ENCODE data around the gene DIPK1B. TPM values are rescaled to one million over a fixed set of nuclear protein-coding genes. Genes with fewer than 3 reads are reported as not detected.

DIPK1B gene
- total RNA-seq, 1 donor from 2014 or later = 3.0 TPM

DNA sequence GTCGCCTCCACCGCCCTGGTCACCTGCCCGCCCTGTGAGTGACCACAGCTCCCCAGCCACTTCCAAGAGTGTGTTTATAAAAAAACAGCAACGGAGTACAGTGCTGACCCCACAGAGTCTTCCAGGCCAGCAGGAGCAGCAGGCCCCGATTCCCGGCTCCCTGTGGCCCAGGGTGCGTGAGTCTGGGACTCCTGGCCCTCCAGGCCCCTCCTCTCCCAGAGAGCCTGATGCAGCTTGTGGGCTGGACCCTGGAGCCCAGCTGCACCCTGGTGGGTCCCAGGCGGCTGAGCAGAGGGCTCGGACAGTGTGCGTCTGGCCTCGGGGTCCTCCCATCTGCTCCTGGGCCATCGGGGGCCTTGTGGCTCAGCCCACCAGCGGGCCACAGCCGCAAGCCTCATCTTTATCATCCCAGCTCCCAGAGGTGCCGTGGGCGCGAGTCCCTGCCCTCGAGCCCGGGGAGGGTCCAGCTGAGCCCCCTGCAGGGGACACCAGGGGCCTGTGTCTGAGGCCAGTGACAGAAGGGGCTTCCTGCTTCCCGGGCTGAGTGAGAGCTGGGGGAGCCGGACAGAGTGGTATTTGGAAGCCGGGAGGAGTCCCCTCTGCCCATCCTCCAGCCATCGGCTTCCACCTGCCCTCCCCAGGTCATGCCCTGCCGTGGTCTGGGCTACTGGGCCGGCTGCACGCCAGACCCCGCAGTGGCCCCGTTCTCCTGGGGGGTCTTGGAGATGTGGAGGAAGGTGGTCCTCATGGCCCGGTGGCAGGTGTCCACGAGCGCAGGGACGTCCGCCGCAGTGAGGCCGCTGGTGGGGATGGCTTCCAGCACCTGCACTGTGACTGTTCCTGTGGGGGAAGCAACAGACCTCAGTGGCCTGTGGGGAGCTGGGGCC lies 39.0 kb upstream of the DIPK1B start:
- ATAC-seq (no peak), DNase-seq (ENCODE audit: low spot score) (no peak)

DNA sequence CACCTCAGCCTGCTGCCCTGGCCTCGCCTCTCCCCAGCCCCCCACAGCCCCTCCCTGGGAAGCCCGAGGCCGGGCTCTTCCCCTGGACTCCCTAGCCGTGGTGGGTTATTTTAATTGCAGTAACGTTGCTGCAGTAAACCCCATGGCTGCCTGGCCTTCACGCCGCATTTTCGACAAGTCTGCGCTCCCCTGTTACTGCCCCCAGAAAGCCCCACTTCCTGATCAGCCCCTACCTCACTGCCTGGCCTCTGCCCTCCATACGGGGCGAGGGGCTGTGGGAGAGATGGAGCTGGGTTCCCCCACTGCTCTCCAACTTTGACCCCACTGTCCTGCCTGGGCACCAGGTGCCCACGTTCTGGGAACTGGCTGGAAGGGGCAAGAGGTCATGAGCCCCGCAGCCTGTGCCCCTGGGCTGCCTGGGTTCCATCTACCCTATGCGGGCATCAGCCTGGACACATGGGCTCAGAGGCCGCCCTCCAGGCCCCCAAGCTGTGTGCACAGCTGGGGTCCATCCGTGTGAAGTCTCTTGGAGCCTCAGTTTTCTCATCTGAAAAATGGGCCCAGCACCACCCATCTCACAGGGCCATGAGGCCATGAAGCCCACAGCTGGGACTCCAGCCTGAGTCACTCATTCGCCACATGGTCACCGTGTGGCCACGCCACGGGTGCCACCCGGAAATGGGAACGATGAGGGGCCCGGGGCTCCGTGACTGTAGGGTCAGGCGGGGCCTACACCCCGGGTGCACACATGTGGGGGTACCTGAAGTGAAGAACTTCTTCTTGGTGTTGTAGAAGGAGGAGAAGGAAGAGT lies 38.2 kb upstream of the DIPK1B start:
- DNase-seq (ENCODE audit: low spot score) = no peak
- ATAC-seq = no peak

DNA sequence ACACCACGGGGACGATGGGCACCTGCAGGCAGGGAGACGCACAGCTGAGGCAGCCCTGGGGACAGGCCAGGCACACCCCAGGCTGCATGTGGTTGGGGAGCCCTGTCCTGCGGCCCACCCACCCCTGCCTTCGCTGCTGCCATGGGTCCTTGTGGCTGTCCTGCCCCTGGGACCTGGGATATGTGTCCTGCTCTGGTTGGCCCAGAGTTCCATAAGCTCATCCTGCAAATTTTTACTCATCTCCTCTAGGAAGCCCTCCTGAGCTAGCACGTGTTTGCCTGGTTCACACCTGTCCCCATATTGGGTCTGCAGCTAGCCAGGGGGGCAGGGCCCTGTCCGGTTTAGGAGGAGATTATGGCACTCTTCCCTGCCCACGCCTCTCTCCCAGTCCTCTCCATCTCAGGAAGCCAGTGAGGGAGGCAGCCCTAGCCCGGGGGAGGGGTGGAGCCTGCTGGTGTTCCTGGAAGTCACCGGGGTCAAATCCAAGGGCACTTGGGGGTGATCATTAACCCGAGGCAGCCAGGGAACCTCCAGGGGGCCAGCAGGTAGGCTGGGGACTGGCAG lies 37.5 kb upstream of the DIPK1B start:
- peak; percentile 49 for ATAC-seq
- peak; percentile 93 for DNase-seq (ENCODE audit: low spot score)

DNA sequence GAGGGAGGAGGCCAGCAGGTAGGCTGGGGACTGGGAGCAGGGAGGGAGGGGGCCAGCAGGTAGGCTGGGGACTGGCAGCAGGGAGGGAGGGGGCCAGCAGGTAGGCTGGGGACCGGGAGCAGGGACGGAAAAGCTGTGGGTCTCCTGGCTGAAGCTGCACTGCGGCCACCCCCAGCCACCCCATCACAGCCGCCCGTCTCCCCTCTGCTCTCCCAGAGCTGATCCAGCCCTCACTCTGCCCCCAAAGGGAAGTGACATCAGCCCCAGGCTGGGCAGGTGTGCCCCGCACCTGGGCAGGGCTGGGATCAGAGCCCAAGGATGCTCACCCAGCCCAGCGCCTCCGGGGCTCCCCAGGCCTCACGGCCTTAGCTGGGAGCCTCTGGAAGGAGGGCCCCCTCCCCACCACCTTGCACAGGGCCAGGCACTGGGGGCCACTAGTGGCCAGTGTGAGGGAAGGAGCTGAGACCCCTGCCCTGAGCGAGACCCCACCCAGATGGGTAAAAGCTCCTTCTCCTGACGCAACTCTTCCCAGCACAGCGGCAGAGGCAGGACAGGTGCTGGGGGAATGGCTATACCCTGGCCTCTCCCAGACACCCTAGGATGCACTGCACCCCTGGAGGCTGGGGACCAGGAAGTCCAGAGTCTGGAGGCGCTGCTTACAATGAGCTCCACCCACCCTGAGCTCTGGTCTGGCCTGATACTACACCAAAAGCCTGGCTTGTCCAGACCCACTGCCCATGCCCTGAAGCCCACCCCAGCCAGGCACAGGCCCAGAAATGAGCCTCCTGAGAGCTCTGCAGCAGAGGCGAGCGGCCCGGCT lies 36.7 kb upstream of the DIPK1B start:
- ATAC-seq (peak; percentile 0), DNase-seq (ENCODE audit: low spot score) (no peak)

DNA sequence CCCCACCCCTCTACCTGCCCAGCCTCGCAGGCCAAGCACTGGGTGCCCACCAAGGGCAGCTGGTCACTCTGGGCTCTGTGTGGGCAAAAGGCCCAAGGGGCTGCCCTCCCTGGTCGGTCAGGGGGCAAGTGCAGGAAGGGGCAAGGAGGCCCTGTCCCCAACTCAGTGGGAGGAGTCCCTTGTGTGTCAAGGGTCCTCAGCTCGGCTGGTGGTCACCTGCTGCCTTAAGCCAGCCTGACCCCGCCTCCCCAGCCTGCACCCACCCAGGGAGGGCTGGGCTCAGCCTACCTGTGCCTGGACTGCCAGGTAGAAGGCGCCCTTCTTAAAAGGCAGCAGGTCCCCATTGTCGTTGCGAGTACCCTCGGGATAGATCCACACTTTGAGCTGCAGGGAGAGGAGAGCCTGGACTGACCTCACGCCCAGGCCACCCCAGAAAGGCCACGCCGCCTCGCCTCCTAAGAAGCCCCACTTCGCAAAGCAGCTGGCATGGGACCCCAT lies 36.0 kb upstream of the DIPK1B start:
- ATAC-seq (no peak), DNase-seq (ENCODE audit: low spot score) (no peak)

DNA sequence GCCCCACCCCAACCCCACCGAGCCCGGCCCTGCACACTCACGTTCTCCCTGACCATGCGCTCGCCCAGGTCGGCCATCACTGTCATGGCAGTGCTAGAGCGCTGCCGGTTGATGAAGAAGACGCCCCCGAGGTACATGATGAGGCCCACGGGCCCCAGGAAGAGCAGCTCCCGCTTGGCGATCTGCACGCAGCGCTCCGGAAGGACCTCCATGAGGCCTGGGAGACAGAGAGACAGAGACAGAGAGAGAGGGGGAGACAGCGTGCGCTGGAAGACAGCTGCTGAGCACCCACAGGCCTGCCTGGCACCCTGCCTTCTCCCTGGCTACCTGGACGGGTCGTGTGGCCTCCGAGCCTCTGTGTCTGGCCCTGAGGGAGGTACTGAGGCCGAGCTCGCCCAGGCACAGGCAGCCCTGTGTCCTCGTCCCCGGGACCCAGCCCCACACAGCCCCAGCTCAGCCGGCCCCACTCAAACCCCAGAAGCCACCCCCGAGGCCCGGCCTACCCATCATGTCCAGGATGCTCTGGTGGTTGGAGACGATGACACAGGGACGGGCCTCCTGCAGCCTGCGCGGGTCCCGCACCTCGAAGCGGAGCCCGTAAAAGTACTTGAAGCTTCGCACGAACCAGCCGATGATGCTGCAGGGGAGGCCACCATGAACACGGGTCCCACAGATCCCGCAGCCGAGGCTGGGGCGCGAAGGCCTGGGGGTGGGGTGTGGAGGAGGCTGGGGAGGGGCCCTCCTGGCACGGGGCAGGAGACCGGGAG lies 35.3 kb upstream of the DIPK1B start:
- DNase-seq (ENCODE audit: low spot score) = no peak
- no peak for ATAC-seq

DNA sequence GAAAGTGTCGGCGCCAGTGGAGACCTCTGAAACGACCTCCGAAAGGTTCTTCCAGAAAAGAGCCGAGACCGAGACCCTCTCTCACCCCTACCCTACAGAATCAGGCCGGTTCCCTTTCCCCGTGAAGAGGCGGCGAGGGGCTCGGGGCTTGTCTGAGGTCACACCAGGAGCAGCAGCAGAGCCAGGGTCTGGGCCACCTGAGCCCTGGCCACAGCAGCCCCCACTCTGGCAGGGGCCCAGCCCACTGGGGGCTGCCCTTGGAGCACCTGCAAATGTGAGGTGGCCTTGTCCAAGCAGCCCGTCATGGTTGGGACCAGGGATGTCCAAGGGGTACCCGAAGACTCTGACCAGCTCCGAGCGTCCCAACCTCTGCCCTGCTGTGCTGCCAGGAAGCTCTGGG lies 34.3 kb upstream of the DIPK1B start:
- no peak for DNase-seq (ENCODE audit: low spot score)
- ATAC-seq = no peak

DNA sequence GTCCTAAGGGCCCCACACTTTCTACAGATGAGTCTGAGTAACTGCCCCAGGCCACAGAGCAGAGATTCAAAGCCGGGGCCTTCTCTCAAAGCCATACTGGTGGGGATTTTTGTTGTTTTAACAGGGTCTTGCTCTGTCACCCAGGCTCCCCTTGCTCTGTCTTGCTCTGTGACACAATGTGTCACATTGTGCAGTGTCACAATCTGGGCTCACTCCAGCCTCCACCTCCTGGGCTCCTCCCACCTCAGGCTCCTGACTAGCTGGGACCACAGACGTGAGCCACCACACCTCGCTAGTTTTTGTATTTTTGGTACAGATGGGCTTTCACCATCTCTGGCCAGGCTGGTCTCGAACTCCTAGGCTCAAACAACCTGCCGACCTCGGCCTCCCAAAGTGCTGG lies 33.7 kb upstream of the DIPK1B start:
- ATAC-seq (peak; percentile 30), DNase-seq (ENCODE audit: low spot score) (no peak)

DNA sequence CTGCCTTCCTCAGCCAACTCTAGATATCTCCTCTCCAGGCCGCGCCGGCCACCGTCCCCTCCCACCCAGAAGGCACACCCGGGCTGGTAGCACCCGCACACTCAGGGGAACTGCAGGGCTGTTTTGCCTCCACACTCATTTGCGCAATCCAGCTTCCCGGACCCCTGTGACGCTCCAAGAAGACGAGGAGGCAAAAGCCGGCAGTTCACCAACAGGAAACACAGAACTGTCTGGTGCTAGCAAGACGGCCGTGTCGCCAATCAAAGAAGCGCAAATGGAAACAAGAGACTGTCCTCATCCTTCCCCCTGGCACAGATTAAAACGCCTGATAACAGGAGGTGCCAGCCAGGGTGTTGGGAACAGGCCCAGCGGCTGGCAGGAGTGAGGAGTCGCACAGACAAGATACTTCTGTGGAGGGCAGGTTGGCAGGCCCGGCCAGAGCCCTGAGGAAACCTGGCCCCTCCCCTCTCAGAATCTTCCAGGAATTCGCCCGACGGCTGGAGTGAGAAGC lies 32.9 kb upstream of the DIPK1B start:
- DNase-seq (ENCODE audit: low spot score) = no peak
- peak; percentile 33 for ATAC-seq

DNA sequence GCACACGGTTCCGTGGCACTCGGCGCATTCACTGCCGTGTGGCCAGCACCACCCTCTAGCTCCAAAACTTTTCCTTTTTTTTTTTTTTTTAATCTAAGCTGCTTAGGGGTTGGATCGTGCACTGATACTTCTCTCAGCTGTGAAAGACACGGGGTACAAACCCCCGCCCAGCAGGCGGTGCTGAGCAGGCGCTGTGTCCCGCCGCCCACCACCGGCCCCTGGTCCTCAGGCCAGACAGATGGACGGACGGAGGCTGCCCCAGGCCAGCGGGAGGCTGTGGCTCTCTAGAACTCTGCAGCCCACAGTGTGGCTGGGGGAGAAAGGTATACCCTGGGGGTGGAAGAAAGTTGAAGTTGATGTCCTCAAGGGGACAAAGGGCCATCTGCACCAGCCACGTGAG lies 31.3 kb upstream of the DIPK1B start:
- ATAC-seq = no peak

DNA sequence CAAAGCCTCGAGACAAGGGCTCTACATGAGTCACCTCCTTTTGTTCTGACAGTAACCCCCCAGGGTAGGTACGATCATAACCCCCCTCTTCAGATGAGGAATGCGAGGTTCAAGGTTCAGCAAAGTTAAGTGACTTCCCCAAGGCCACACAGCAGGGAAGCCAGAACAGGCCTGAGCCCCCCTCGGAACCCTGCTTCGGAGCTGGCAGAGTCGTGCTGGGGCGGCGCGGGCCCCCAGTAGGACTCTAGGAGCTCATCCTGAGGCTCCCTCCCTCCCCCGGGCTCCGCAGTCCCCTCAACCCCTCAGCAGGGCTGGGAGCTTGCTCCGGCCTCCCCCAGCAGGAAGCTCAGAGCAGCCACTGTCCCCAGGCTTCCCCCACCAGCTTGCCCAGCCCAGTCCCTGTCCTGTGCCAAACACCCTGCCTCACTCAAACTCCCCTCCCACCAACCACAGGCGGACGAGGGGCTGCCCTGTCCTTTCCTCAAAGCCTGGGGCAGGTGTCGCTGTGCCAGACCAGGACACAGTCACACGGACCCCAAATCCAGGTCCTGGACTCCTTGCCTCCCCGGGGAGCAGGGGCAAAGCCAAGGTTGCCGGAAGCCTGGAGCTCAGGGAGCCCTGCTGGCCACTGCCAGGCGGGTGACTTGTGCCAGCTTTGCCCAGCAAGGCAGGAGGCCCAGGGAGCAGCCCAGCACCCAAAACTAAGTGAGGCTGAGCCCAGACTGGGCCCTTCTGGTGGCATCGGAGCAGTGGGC lies 30.2 kb upstream of the DIPK1B start:
- DNase-seq (ENCODE audit: low spot score) (no peak), ATAC-seq (peak; percentile 11)

More for the DNA sequence above, 31.3 kb upstream of the DIPK1B start:
- DNase-seq (ENCODE audit: low spot score) = no peak

DNA sequence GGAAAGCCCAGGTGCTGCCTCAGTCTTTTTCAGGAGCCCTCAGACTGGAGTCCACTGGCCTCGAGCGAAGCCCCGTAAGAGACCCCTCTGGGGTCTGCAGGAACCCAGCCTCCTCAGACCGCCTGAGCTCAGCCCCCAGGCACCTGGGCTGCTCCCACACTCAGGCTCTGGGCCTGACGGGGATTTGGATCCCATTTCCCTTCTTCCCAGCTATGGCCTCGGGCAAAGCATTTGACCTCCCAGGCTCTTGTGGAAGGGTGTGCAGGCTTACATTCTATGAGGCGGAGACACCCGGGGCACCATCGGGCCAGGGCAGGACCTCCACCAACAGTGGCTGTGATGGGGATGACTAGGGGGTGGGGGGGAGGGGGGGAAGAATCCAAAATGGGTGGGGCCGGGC lies 29.7 kb upstream of the DIPK1B start:
- ATAC-seq (no peak), DNase-seq (ENCODE audit: low spot score) (no peak)

DNA sequence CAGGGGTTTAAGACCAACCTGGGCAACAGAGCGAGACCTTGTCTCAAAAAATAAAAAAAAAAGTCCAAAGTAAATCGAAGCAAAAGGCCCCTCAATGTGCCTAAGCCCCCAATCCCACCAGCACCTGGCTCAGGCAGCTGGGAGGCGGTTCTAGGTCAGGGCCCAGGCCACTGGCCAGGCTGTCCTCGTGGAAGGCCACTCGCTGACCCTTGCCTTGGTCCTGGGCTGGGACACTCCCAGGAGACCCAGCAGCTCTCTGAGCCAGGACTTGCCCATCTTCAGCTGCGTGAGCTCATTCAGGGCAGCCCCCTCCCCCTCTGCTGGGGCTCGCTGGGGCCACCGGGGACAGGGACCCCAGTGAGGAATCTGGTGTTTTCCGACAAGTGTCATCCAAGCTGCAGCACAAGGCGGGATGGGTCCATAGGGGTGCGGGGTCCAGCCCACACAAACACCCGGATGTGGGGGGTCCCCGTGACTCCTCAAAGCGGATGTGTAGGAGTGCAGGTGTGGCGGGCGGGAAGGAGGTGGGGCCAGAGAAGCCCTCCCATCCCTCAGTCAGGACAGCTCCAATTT lies 29.1 kb upstream of the DIPK1B start:
- peak; percentile 43 for ATAC-seq
- DNase-seq (ENCODE audit: low spot score) = peak; percentile 85

DNA sequence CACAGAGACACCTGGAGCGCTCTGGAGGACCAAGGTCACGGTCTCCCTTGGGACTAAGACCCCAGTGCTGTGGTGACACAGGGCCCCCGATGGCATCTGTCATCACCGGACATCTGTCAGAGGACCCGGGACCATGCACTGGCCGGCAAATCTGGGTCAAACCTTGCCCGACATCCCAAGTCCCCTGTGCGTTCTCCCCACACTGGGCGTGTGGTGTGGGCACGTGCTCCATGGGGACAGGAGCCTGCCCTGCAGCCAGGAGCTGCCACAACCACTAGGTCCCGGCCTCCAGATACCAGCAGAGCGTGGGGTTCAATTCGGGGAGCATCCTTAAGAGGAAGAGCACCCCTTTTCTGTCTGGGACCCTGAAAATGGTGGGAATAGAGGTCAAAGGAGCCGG lies 28.6 kb upstream of the DIPK1B start:
- DNase-seq (ENCODE audit: low spot score) = no peak

DNA sequence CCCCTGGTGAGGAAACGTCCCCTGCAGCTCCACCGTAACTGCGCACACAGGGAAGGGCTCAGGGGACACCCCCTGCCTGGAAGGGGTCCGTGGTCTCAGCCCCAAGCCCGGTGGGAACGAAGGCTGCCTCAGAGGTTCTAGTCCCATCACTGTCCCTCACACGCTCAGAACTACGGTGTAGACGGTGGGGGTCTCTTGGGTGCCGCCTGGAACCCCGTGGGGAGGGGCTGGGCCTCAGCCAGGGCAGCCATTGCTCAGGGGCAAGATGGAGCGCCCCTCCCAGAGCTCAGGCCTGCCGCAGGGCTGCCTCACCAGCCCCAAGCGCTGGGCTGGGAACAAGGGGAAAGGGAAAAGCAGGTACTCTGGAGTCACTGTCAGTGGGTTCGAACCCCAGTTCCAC lies 28.0 kb upstream of the DIPK1B start:
- DNase-seq (ENCODE audit: low spot score) = no peak
- ATAC-seq = no peak

More for the DNA sequence above, 28.6 kb upstream of the DIPK1B start:
- ATAC-seq = peak; percentile 15

DNA sequence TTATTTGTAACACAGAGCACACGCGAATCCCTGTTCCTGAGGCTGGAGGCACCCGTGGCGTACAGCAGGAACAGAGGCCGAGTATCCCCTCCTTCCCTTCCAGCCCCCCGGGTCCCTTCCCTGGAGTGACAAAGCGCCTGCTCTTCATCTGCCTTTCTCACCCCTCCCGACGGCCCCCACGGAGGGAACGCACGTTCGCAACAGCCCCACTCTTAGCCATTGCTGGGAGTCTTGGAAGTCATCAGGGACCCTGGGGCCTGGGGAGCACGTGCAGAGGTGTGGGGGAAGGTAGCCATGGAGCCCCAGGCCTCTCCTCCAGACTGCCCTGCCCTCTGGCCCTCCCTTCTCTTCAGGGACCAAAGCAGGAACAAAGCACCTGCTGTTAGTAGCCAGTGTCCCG lies 27.6 kb upstream of the DIPK1B start:
- DNase-seq (ENCODE audit: low spot score) = no peak
- no peak for ATAC-seq

DNA sequence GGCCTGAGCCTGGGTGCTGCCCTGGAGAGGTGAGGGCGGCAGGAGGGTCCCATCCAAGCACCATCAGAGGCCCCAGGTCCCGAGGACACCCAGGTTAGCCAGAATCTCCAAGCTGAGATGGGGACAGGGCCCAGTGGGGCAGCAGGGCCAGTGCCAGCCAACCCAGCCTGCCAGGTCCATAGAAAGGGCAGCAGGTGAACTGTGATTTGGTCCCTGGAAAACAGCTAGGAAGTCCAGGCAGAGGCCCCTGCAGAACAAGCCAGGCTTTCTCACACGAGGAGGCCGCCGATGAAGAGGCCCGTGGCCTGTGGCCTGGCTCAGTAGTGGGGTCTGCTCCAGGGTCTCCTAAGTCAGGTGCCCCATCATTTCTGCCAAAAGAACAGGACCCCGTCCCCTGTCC lies 27.2 kb upstream of the DIPK1B start:
- no peak for ATAC-seq
- no peak for DNase-seq (ENCODE audit: low spot score)

DNA sequence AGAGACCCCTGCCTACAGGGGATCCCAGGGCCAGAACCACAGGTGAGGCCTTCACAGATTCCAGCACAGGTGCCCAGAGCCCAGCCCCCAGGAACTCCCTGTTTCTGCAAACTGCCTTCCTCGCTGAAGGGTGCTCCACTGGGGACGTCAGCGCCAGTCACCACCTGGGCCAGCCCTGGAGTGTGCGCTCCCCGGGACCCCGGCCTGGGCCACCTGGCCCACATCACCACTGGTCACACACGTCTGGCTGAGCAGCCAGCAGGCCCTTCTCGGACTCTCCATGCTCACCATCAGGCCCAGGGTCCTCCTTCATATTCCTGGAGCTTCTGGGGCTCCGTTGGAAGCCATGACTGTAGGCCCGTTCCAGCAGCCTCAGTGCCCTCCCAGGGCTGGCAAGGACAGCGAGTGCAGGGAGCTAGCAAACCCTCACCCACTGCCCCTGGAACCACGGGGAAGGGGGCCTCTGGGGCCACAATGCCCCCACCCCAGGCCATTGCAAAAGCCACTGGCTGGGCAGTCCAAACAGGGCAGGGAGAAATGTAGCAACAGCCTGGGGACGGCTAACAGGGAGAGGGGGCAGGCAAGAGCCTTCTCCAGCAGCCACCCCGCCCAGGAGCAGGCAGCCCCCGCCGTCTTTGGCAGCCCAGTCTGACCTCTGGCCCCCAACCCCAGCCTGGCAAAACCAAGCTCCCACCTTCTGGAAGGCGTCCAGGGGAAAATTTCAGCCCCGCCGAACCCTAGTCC lies 26.4 kb upstream of the DIPK1B start:
- ATAC-seq (peak; percentile 3), DNase-seq (ENCODE audit: low spot score) (no peak)
